Measurements from ENCODE around the gene FBXW9.

GRCh38 chr19:12647047-12647446, 49.4 kb downstream of the FBXW9 start:
- TF ChIP-seq CTCF (IDR thresholded peaks at IDR 0.05) (no peak), POLR2A (IDR thresholded peaks at IDR 0.05) (no peak)
